GM23248 (cell line): ENCODE measurements around the gene STK24.

ENCODE experiments used
- EZH2 ChIP-seq: fragments of 200-600 bp; sonication (generic); IDR thresholded peaks from 2 replicates; pipeline ENCODE4 v1.6.1; 2018; ENCODE audit warnings: antibody characterized with exemption, mild to moderate bottlenecking; ENCODE audit not compliant: insufficient read depth, poor library complexity, severe bottlenecking
- EZH2phosphoT487 ChIP-seq: fragments of 200-600 bp; sonication (generic); IDR thresholded peaks from 2 replicates; pipeline ENCODE4 v1.6.1; 2018; ENCODE audit warnings: antibody characterized with exemption, moderate library complexity, mild to moderate bottlenecking, low read depth; ENCODE audit not compliant: insufficient read depth

DNA sequence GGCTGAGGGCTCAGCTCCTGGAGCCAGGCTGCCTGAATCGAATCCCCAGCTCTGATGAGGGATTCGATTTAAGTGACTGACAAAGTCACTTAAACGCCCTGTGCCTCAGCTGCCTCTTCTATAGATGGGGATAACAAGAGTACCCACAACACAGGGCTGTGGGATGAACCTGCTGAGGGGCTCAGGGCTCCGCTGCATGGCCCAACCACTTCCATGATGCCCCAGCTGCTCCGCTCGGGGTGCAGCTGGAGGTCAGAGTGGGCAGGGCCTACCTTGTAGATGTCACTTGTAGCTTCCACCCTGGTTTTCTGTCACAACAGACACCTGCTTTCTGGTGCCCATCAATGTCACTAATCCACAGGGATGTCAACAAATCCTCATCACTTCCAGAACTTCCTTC lies 39.2 kb downstream of the STK24 start:
- TF ChIP-seq EZH2 = no peak
- no peak for TF ChIP-seq EZH2phosphoT487
